HepG2 (cell line): ENCODE results near the gene ZNF148. TPM values are rescaled to one million over a fixed set of nuclear protein-coding genes. Genes with fewer than 3 reads are reported as not detected.

ENCODE experiments used
- ATAC-seq: fragments of 200-7000 bp; cut with Tn5 transposase; 3 replicates; pipeline ENCODE4 v1.9.1; 2020; ENCODE audit warnings: mild to moderate bottlenecking, moderate library complexity
- BruUV-seq: library from RNA; stranded (reverse); fragments of 400-500 nt; replicated peaks from 2 replicates; lab custom pipeline; 2021; lab: Mats Ljungman, UMichigan
- CTCF ChIA-PET: fragments of 300-600 bp; formaldehyde crosslinking; extraction: SDS; loops from one replicate; lab custom pipeline; 2021; ENCODE audit warnings: low total read pairs, inconsistent platforms, low intra/inter-chr PET ratio; lab: Yijun Ruan, JAX
- POLR2A ChIA-PET: fragments of 350-600 bp; sonication (Branson Sonifier 250); formaldehyde crosslinking; loops from one replicate; lab custom pipeline; 2020; ENCODE audit warnings: antibody characterized with exemption, inconsistent platforms; lab: Yijun Ruan, JAX
- DNase-seq: peaks from one replicate; pipeline ENCODE4 v3.0.0-alpha.2; 2015; ENCODE audit warnings: low spot score
- FAIRE-seq: peaks from 3 replicates; lab custom pipeline; 2011; peaks lifted over from hg19 to GRCh38; lab: Jason Lieb, UNC
- H2AFZ ChIP-seq: one replicate; pipeline ENCODE4 v1.6.1; 2011; ENCODE audit warnings: low read length, inconsistent platforms
- H3K27ac ChIP-seq: fragments of 300-600 bp; 3 replicates; pipeline ENCODE4 v1.8.0; 2011; ENCODE audit warnings: mixed run types, mild to moderate bottlenecking, mixed read lengths, low read length, inconsistent platforms; ENCODE audit not compliant: insufficient read depth; ENCODE audit errors: extremely low read length
- H3K27me3 ChIP-seq, 2 experiments: fragments of 200-600 bp in 1 of 2; 2 replicates in 1 of 2; 3 replicates in 1 of 2; pipeline versions ENCODE4 v1.6.0 to v1.8.0; 2011; ENCODE audit warnings: low read length in 2 of 2, mild to moderate bottlenecking in 2 of 2, moderate library complexity in 2 of 2, inconsistent platforms in 1 of 2; ENCODE audit not compliant: insufficient read depth in 2 of 2, control insufficient read depth in 1 of 2
- H3K36me3 ChIP-seq, 2 experiments: fragments of 200-600 bp in 1 of 2; replicated peaks in 1 of 2; 2 replicates in 1 of 2; 3 replicates in 1 of 2; pipeline versions ENCODE4 v1.5.1 to v1.8.0; 2011; ENCODE audit warnings: low read length in 2 of 2, inconsistent platforms in 1 of 2; ENCODE audit not compliant: insufficient read depth in 2 of 2, control insufficient read depth in 1 of 2
- H3K4me1 ChIP-seq: 2 replicates; pipeline ENCODE4 v1.5.1; 2012; ENCODE audit warnings: low read length, inconsistent platforms; ENCODE audit not compliant: insufficient read depth
- H3K4me2 ChIP-seq: 2 replicates; pipeline ENCODE4 v1.6.0; 2011; ENCODE audit warnings: low read depth, low read length, inconsistent platforms
- H3K4me3 ChIP-seq, 3 experiments: fragments of 200-600 bp in 1 of 3; sonication (generic), shearing (Covaris generic) in 1 of 3; replicated peaks in 1 of 3; 2 replicates each; pipeline ENCODE4 v1.5.1; 2011 to 2016; ENCODE audit warnings: low read length in 3 of 3, inconsistent platforms in 2 of 3, low read depth in 2 of 3, mild to moderate bottlenecking in 2 of 3, control low read depth in 1 of 3, mixed read lengths in 1 of 3; ENCODE audit not compliant: insufficient read depth in 1 of 3
- H3K79me2 ChIP-seq: one replicate; pipeline ENCODE4 v1.6.1; 2011; ENCODE audit warnings: low read length, inconsistent platforms; ENCODE audit not compliant: insufficient read depth
- H3K9ac ChIP-seq: 2 replicates; pipeline ENCODE4 v1.6.0; 2011; ENCODE audit warnings: mild to moderate bottlenecking, low read depth, low read length, inconsistent platforms; ENCODE audit not compliant: insufficient read depth
- H3K9me3 ChIP-seq: 2 replicates; pipeline ENCODE4 v1.5.1; 2012; ENCODE audit warnings: mild to moderate bottlenecking, low read length
- H4K20me1 ChIP-seq: 2 replicates; pipeline ENCODE4 v1.6.0; 2011; ENCODE audit warnings: inconsistent platforms, mild to moderate bottlenecking, low read length, moderate library complexity; ENCODE audit not compliant: insufficient read depth
- DR1 ChIP-seq: sonication (generic); formaldehyde crosslinking; IDR thresholded peaks from 2 replicates; pipeline ENCODE4 v1.8.0; 2021; ENCODE audit warnings: mild to moderate bottlenecking, missing genetic modification reagents, inconsistent platforms
- THAP11 ChIP-seq: IDR thresholded peaks from 2 replicates; pipeline ENCODE4 v1.6.1; 2016; ENCODE audit warnings: missing biosample characterization, missing genetic modification reagents
- THAP7 ChIP-seq: sonication (generic); formaldehyde crosslinking; IDR thresholded peaks from 2 replicates; pipeline ENCODE4 v1.8.1; 2023; ENCODE audit warnings: mild to moderate bottlenecking, missing genetic modification reagents
- USF2 ChIP-seq, 2 experiments: sonication (generic) in 1 of 2; formaldehyde crosslinking in 1 of 2; IDR thresholded peaks; 2 replicates each; pipeline versions ENCODE4 v1.5.1 to v1.6.1; 2011 to 2020; ENCODE audit warnings: borderline replicate concordance in 1 of 2, low read depth in 1 of 2, low read length in 1 of 2, mild to moderate bottlenecking in 1 of 2, missing genetic modification reagents in 1 of 2, moderate library complexity in 1 of 2
- ZNF232 ChIP-seq: sonication (generic); formaldehyde crosslinking; IDR thresholded peaks from 2 replicates; pipeline ENCODE4 v1.4.0; 2020; ENCODE audit warnings: missing genetic modification reagents, borderline replicate concordance
- ZNF33A ChIP-seq: sonication (generic); formaldehyde crosslinking; IDR thresholded peaks from 2 replicates; pipeline ENCODE4 v1.5.1; 2020; ENCODE audit warnings: missing genetic modification reagents, mild to moderate bottlenecking, moderate library complexity, borderline replicate concordance
- WGBS: methylation state at CpG from one replicate; pipeline ENCODE4 v1.1.6; 2017; ENCODE audit warnings: low lambda C conversion rate; 5-methylcytosine and 5-hydroxymethylcytosine counted together
- in situ Hi-C: cut with HindIII; loops from 2 replicates; pipeline ENCODE4 v1.10.0; 2017; ENCODE audit warnings: low pct_unique_long_range_greater_than_20kb; ENCODE audit not compliant: extremely low pct_ligation_motif_present
- intact Hi-C: fragments of 100-400 bp; cut with micrococcal nuclease; formaldehyde crosslinking; loops from one replicate; pipeline ENCODE4 v1.10.0; 2022; ENCODE audit not compliant: unreplicated experiment
- polyA plus RNA-seq, 8 experiments: library from polyadenylated mRNA; depleted of rRNA in 3 of 8; stranded (reverse) in 7 of 8; unstranded in 1 of 8; fragments of >200 nt; fragmentation: Illumina TruSeq in 4 of 8; extraction: Trizol in 4 of 8; gene quantifications; 2 replicates each; pipeline versions ENCODE4 v1.2.1 to v1.2.3, GENCODE V29; 2011 to 2016; ENCODE audit warnings: low read depth in 4 of 8, missing spikeins in 1 of 8, mixed read lengths in 1 of 8; ENCODE audit not compliant: insufficient read depth in 1 of 8
- total RNA-seq, 5 experiments: library from RNA; depleted of rRNA; stranded (reverse); fragments of >200 nt; fragmentation: Illumina TruSeq; extraction: Trizol; gene quantifications; 2 replicates each; pipeline ENCODE4 v1.2.3, GENCODE V29; 2016; ENCODE audit warnings: low read depth in 1 of 5

Gene ZNF148
- total and polyA plus RNA-seq, 2 of the 13 experiments (the other 11 are each of a cell fraction or from before 2014, with no cell fraction given), result 10.6 to 36.1 TPM

GRCh38 chr3:125414669-125415068 is 39.5 kb upstream of the ZNF148 start:
- in situ Hi-C loops, result no loop called here

More at GRCh38 chr3:125414669-125415068, 39.5 kb upstream of the ZNF148 start:
- no TSS peak for BruUV-seq
- H3K79me2 ChIP-seq, result no peaks in the 10 kb centered on the region
- CTCF ChIA-PET, result no interaction called here
- H3K36me3 ChIP-seq, result no peaks in the 10 kb centered on the region
- H3K4me2 ChIP-seq, result no peak overlapping the region
- POLR2A ChIA-PET, result no interaction called here
- ATAC-seq, result no peak
- H3K9ac ChIP-seq, result no peak overlapping the region
- no peak for TF ChIP-seq ZNF33A (CRISPR knock-in tag)
- TF ChIP-seq ZNF232 (CRISPR knock-in tag), result no peak
- TF ChIP-seq THAP11 (CRISPR knock-in tag), result no peak
- TF ChIP-seq DR1, result no peak
- TF ChIP-seq USF2 (IDR thresholded peaks at IDR 0.05; ENCODE audit: low read depth, low read length), result no peak
- no peak for TF ChIP-seq USF2 (CRISPR knock-in tag; IDR thresholded peaks at IDR 0.05; ENCODE audit: borderline replicate concordance)
- TF ChIP-seq THAP7 (CRISPR knock-in tag), result no peak
- intact Hi-C loops, result no loop called here
- DNase-seq, result no peak
- FAIRE-seq, result no peak
- 31% methylated on average over 8 of the region's 8 CpGs for WGBS
- no peak overlapping the region for H2AFZ ChIP-seq
- no peaks in the 10 kb centered on the region for H4K20me1 ChIP-seq
- H3K9me3 ChIP-seq, result peaks cover 6% of the 10 kb centered on the region; the same call in 1 of the 2 replicates
- no peaks in the 10 kb centered on the region for H3K4me1 ChIP-seq
- H3K27ac ChIP-seq, result no peak overlapping the region
- no peak overlapping the region for H3K4me3 ChIP-seq
- H3K27me3 ChIP-seq, result no peaks in the 10 kb centered on the region; a peak in 2 of 5 replicates
